IMR-90 (cell line): ENCODE data around the gene BRD8. TPM values are rescaled to one million over a fixed set of nuclear protein-coding genes. Genes with fewer than 3 reads are reported as not detected.

Experiments used
- ATAC-seq: fragments of 200-7000 bp; cut with Tn5 transposase; 2 replicates; pipeline ENCODE4 v1.9.1; 2020; ENCODE audit warnings: low read depth, mild to moderate bottlenecking, moderate library complexity
- BruUV-seq: library from RNA; stranded (reverse); fragments of 400-500 nt; replicated peaks from 2 replicates; lab custom pipeline; 2021; lab: Mats Ljungman, UMichigan
- CTCF ChIA-PET: fragments of 300-600 bp; formaldehyde crosslinking; extraction: SDS; loops from one replicate; lab custom pipeline; 2021; ENCODE audit warnings: antibody characterized with exemption; lab: Yijun Ruan, JAX
- POLR2A ChIA-PET: fragments of 300-600 bp; sonication (Branson Sonifier 250); formaldehyde crosslinking; loops from one replicate; lab custom pipeline; 2022; ENCODE audit warnings: antibody characterized with exemption; ENCODE audit not compliant: unreplicated experiment; lab: Charles Lee
- DNase-seq: peaks from one replicate; pipeline ENCODE4 v3.0.0; 2013
- H2AFZ ChIP-seq: replicated peaks from 2 replicates; pipeline ENCODE3; 2013; ENCODE audit warnings: low read length, mild to moderate bottlenecking; ENCODE audit not compliant: poor library complexity
- H2AK5ac ChIP-seq: 2 replicates; pipeline ENCODE4 v1.6.1; 2013; ENCODE audit warnings: low read depth, low read length, inconsistent platforms
- H2AK9ac ChIP-seq: replicated peaks from 2 replicates; pipeline ENCODE3; 2013; ENCODE audit warnings: mild to moderate bottlenecking, low read depth, low read length, moderate library complexity; ENCODE audit not compliant: poor library complexity
- H2BK120ac ChIP-seq: 2 replicates; pipeline ENCODE4 v1.6.1; 2013; ENCODE audit warnings: low read depth, low read length, inconsistent platforms
- H2BK15ac ChIP-seq: 3 replicates; pipeline ENCODE4 v1.6.1; 2013; ENCODE audit warnings: low read depth, low read length, inconsistent platforms
- H2BK20ac ChIP-seq: 2 replicates; pipeline ENCODE4 v1.6.1; 2013; ENCODE audit warnings: low read depth, mild to moderate bottlenecking, inconsistent platforms, low read length, moderate library complexity
- H2BK5ac ChIP-seq: 2 replicates; pipeline ENCODE4 v1.6.1; 2013; ENCODE audit warnings: mild to moderate bottlenecking, low read depth, low read length, inconsistent platforms; ENCODE audit not compliant: poor library complexity, severe bottlenecking
- H3K14ac ChIP-seq: replicated peaks from 2 replicates; pipeline ENCODE4 v1.6.1; 2013; ENCODE audit warnings: low read depth, low read length, inconsistent platforms
- H3K18ac ChIP-seq: 2 replicates; pipeline ENCODE4 v1.6.1; 2013; ENCODE audit warnings: low read depth, low read length, control low read depth
- H3K23ac ChIP-seq: 2 replicates; pipeline ENCODE4 v1.6.1; 2013; ENCODE audit warnings: low read depth, low read length, inconsistent platforms
- H3K27ac ChIP-seq: 2 replicates; pipeline ENCODE4 v1.5.1; 2013; ENCODE audit warnings: mild to moderate bottlenecking, control low read depth, low read length; ENCODE audit not compliant: insufficient read depth
- H3K27me3 ChIP-seq: 2 replicates; pipeline ENCODE4 v1.6.1; 2013; ENCODE audit warnings: low read length; ENCODE audit not compliant: control insufficient read depth, insufficient read depth
- H3K36me3 ChIP-seq: 2 replicates; pipeline ENCODE4 v1.6.1; 2013; ENCODE audit warnings: low read length, mixed read lengths; ENCODE audit not compliant: control insufficient read depth, insufficient read depth
- H3K4ac ChIP-seq: 2 replicates; pipeline ENCODE4 v1.6.1; 2013; ENCODE audit warnings: low read depth, low read length, inconsistent platforms
- H3K4me1 ChIP-seq: 2 replicates; pipeline ENCODE4 v1.6.1; 2013; ENCODE audit warnings: low read length, mixed read lengths; ENCODE audit not compliant: control insufficient read depth, insufficient read depth
- H3K4me2 ChIP-seq: 2 replicates; pipeline ENCODE4 v1.6.1; 2013; ENCODE audit warnings: low read depth, mild to moderate bottlenecking, control low read depth, low read length, moderate library complexity
- H3K4me3 ChIP-seq: 2 replicates; pipeline ENCODE4 v1.5.1; 2013; ENCODE audit warnings: low read depth, mild to moderate bottlenecking, control low read depth, low read length, moderate library complexity; ENCODE audit not compliant: insufficient read depth
- H3K56ac ChIP-seq: 2 replicates; pipeline ENCODE4 v1.6.1; 2013; ENCODE audit warnings: low read length, inconsistent platforms; ENCODE audit not compliant: insufficient read depth; ENCODE audit errors: extremely low read depth
- H3K79me1 ChIP-seq, 2 experiments: 2 replicates each; pipeline ENCODE4 v1.6.1; 2013; ENCODE audit warnings: low read length in 2 of 2, inconsistent platforms in 1 of 2, low read depth in 1 of 2
- H3K9ac ChIP-seq: 2 replicates; pipeline ENCODE4 v1.6.1; 2013; ENCODE audit warnings: low read depth, low read length, control low read depth
- H3K9me1 ChIP-seq: 2 replicates; pipeline ENCODE4 v1.6.1; 2013; ENCODE audit warnings: low read length, inconsistent platforms; ENCODE audit not compliant: insufficient read depth
- H3K9me3 ChIP-seq: 2 replicates; pipeline ENCODE4 v1.6.1; 2013; ENCODE audit warnings: low read length; ENCODE audit not compliant: control insufficient read depth, insufficient read depth
- H4K20me1 ChIP-seq: 2 replicates; pipeline ENCODE4 v1.6.1; 2013; ENCODE audit warnings: low read length, inconsistent platforms; ENCODE audit not compliant: insufficient read depth
- H4K5ac ChIP-seq: 2 replicates; pipeline ENCODE4 v1.6.1; 2013; ENCODE audit warnings: mild to moderate bottlenecking, low read depth, low read length, control low read depth
- H4K8ac ChIP-seq, 2 experiments: 2 replicates each; pipeline ENCODE4 v1.6.1; 2013; ENCODE audit warnings: low read depth in 2 of 2, low read length in 2 of 2, control low read depth in 1 of 2, inconsistent platforms in 1 of 2
- H4K91ac ChIP-seq: 2 replicates; pipeline ENCODE4 v1.6.1; 2013; ENCODE audit warnings: low read depth, low read length, inconsistent platforms; ENCODE audit not compliant: insufficient read depth
- CHD1 ChIP-seq: IDR thresholded peaks from 2 replicates; pipeline ENCODE4 v1.6.1; 2012; ENCODE audit warnings: low read depth, low read length, improper control_type of control experiment
- MAFK ChIP-seq: IDR thresholded peaks from 2 replicates; pipeline ENCODE4 v1.6.1; 2012; ENCODE audit warnings: low read depth, low read length, improper control_type of control experiment
- WGBS, 2 experiments: methylation state at CpG; one replicate each; pipeline versions ENCODE4 v1.1.5 to v1.1.7; 2013; ENCODE audit warnings: missing lambda C conversion rate in 2 of 2; ENCODE audit not compliant: insufficient read length in 1 of 2; ENCODE audit errors: extremely low coverage in 2 of 2; 5-methylcytosine and 5-hydroxymethylcytosine counted together
- dilution Hi-C: fragments of 300-500 bp; cut with HindIII; formaldehyde crosslinking; loops from one replicate; pipeline ENCODE4 v1.14.3; 2018; ENCODE audit warnings: low sequenced_read_pairs; ENCODE audit not compliant: unreplicated experiment
- in situ Hi-C: fragments of 300-500 bp; cut with MboI; formaldehyde crosslinking; loops from 3 replicates; pipeline ENCODE4 v1.14.3; 2019; ENCODE audit warnings: low sequenced_read_pairs, inconsistent platforms, mixed read lengths
- intact Hi-C: fragments of 100-400 bp; cut with micrococcal nuclease; formaldehyde crosslinking; loops from 2 replicates; pipeline ENCODE4 v1.10.0; 2022
- polyA plus RNA-seq, 3 experiments: library from polyadenylated mRNA; depleted of rRNA; stranded (reverse); fragments of >200 nt; gene quantifications; 2 replicates each; pipeline ENCODE4 v1.2.3, GENCODE V29; 2012; ENCODE audit warnings: low replicate concordance in 1 of 3
- total RNA-seq: library from RNA; depleted of rRNA; stranded (reverse); fragments of >200 nt; gene quantifications from 2 replicates; pipeline ENCODE4 v1.2.3, GENCODE V29; 2012

Gene BRD8
- total and polyA plus RNA-seq, 2 of the 4 experiments (the other 2 are of a cell fraction), result 36.9 to 43.6 TPM

- DNase-seq, result peak; percentile 2
Observed at GRCh38 chr5:138109463-138110265, 68.8 kb downstream of the BRD8 start.

More at GRCh38 chr5:138109463-138110265, 68.8 kb downstream of the BRD8 start:
- Histone ChIP-seq H3K9ac (no peak overlapping the region), H3K4me1 (no peaks in the 10 kb centered on the region), H3K56ac (no peak overlapping the region), H3K27me3 (peaks cover 4% of the 10 kb centered on the region), H3K27ac (no peak overlapping the region), H3K9me1 (no peaks in the 10 kb centered on the region), H3K14ac (no peak overlapping the region), H2BK120ac (no peak overlapping the region), H2AFZ (no peak overlapping the region), H3K23ac (no peak overlapping the region), H2BK15ac (no peak overlapping the region), H3K4me3 (no peak overlapping the region), H4K20me1 (no peaks in the 10 kb centered on the region), H2AK9ac (no peak overlapping the region), H2BK5ac (no peak overlapping the region), H3K4me2 (no peak overlapping the region), H3K18ac (no peak overlapping the region), H2AK5ac (no peak overlapping the region), H4K5ac (no peak overlapping the region), H3K4ac (no peak overlapping the region), H3K79me1 (no peaks in the 10 kb centered on the region), H4K8ac (no peak overlapping the region), H4K91ac (no peak overlapping the region), H3K36me3 (no peaks in the 10 kb centered on the region), H3K9me3 (no peaks in the 10 kb centered on the region), H2BK20ac (no peak overlapping the region)
- no peak for ATAC-seq
- intact Hi-C loops (no loop called here), in situ Hi-C loops (no loop called here), dilution Hi-C loops (no loop called here)
- no peak for TF ChIP-seq MAFK
- no peak for TF ChIP-seq CHD1
- ChIA-PET CTCF (interaction anchor here (1.1 kb wide), 1 partner anchor 20 kb away, joined by 3 read pairs; no protein-coding TSS in a partner anchor), POLR2A (no interaction called here)
- WGBS, 2 experiments, result no CpG with 5 or more reads among the region's 1 CpG
- no TSS peak for BruUV-seq
